GM21390 (cell line): ENCODE results near the gene PIK3R6.

ENCODE experiments used
- ATAC-seq: cut with Tn5 transposase; IDR thresholded peaks from one replicate; pipeline ENCODE4 v1.9.1; 2021; ENCODE audit not compliant: unreplicated experiment

The PIK3R6 gene

GRCh38 chr17:8798846-8799569 lies 68.5 kb downstream of the PIK3R6 start, which contains the start of gene MFSD6L:
Gene MFSD6L (minus strand): TSS chr17:8799365. CDS start chr17:8799120, 245 bp downstream.
- no peak for ATAC-seq

GRCh38 chr17:8798176-8798845 lies 69.2 kb downstream of the PIK3R6 start:
- no peak for ATAC-seq

GRCh38 chr17:8797621-8798175 lies 69.8 kb downstream of the PIK3R6 start:
- ATAC-seq = no peak

GRCh38 chr17:8794636-8795035 lies 72.8 kb downstream of the PIK3R6 start:
- no peak for ATAC-seq

- no peak for ATAC-seq
Observed at GRCh38 chr17:8793649-8794048, 73.8 kb downstream of the PIK3R6 start.

- no peak for ATAC-seq
Observed at GRCh38 chr17:8792646-8793045, 74.8 kb downstream of the PIK3R6 start.

- no peak for ATAC-seq
Observed at GRCh38 chr17:8791910-8792270, 75.6 kb downstream of the PIK3R6 start.

- no peak for ATAC-seq
Observed at GRCh38 chr17:8791248-8791909, 76.1 kb downstream of the PIK3R6 start.

GRCh38 chr17:8789743-8790142 lies 77.7 kb downstream of the PIK3R6 start:
- ATAC-seq = no peak

- ATAC-seq = no peak
Observed at GRCh38 chr17:8788998-8789397, 78.5 kb downstream of the PIK3R6 start.

GRCh38 chr17:8785547-8786413 lies 81.7 kb downstream of the PIK3R6 start:
- no peak for ATAC-seq

GRCh38 chr17:8782176-8782575 lies 85.3 kb downstream of the PIK3R6 start:
- ATAC-seq = no peak

GRCh38 chr17:8781776-8782175 lies 85.7 kb downstream of the PIK3R6 start:
- ATAC-seq = no peak

- no peak for ATAC-seq
Observed at GRCh38 chr17:8776881-8777280, 90.6 kb downstream of the PIK3R6 start.

- no peak for ATAC-seq
Observed at GRCh38 chr17:8776248-8776647, 91.2 kb downstream of the PIK3R6 start.

GRCh38 chr17:8766731-8767130 lies 100.7 kb downstream of the PIK3R6 start:
- no peak for ATAC-seq

GRCh38 chr17:8762012-8762411 lies 105.5 kb downstream of the PIK3R6 start:
- ATAC-seq = no peak

GRCh38 chr17:8758137-8758596 lies 109.3 kb downstream of the PIK3R6 start, which contains the start of gene SPDYE4:
Gene SPDYE4 (minus strand): TSS chr17:8758546. CDS start chr17:8758382, 164 bp downstream.
- no peak for ATAC-seq

- ATAC-seq = no peak
Observed at GRCh38 chr17:8757189-8757588, 110.3 kb downstream of the PIK3R6 start.

GRCh38 chr17:8755590-8756255 lies 111.8 kb downstream of the PIK3R6 start:
- ATAC-seq = no peak
